ENCODE data around the gene RIMS3.
"Not testable (repeated sequence)": the region's sequence is repeated elsewhere in the genome, so short reads cannot be mapped to it uniquely, and the experiment has no call there.

RIMS3 gene

DNA sequence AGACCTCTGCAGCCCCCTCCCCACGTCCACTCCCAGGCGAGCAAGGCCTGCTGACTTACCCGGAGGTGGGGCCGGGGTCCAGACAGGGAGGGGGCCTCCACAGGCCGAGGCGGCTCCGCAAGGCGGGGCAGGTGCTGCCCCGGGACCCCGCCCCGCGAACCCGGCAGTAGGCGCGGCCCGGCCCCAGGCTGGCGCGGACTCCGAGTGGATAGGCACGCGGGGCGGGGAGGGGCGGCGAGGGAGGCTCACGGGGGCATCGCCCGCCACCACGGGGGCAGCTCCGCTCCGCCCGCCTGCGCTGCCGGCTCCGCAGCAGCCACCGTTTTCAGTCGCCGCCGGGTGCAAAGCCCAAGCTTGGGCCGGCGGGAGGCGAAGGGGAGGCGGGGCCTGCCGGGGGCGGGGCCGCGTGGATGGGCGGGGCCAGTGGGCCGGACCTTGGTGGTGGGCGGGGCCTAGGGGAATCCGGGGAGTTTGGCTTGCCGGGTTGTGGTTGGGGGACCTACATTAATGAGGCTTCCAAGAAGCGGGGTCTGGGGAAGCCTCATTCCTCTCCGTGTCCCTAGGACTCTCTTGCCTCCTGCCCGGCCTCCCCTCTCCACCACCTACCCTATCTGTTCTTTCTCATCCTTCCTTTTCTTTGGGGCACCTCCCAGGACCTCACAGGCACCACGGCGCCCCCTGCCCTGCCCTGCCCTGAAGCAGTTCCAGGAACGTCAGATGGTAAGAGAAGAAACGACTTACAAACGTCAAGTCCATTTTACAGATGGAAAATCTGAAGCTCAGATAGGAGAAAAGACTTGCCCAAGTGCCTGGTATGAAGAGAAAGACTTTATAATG, at the start of gene RIMS3:
Gene RIMS3 (minus strand): TSS at position 348 of the 837 bp plus-strand sequence. CDS start 23,757 bp downstream, outside the sequence.
- DNase-seq (ENCODE audit: low read depth in 2 of 2), result peak; percentile 69 to 77

DNA sequence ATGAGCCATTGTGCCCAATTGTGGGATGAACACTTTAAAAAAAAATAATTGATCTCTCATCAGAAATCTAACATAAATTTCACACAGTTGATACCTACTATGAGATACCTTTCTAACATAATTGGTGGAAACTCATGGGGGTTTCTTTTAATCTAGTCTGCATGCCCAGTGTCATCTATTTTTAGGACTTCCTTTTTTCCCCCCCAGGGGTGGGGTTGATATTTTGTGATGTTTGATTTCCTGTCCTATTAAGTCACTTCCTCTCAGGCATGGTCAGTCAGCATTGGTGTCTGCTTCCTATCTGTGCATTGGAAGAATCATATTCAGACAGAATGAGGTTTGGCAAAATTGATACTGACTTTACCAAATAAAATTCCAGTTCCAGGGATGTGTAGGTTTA, 47.5 kb upstream of the RIMS3 start:
- DNase-seq (ENCODE audit: low read depth in 2 of 2), result no peak

DNA sequence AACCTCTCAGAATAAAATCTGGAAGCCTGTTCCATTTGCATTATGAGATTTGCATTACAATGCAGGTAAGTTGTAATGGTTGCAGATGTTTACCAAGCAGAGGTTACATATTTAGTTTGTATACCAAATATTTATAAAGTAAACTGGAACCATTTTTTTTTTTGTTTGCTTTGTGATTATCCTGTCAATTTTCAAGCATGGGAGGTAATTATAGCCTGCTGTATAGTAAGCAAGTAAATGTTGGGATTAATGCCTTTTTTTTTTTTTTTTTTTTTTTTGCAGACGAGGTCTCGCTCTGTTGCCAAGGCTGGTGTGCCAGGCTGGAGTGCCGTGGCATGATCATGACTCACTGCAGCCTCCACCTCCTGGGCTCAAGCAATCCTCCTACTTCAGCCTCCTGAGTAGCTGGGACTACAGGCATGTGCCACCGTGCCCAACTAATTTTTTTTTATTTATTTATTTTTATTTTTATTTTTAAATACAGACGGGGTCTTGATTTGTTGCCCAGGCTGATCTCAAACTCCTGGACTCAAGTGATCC, 47.0 kb upstream of the RIMS3 start:
- no peak for DNase-seq (ENCODE audit: low read depth in 2 of 2)

DNA sequence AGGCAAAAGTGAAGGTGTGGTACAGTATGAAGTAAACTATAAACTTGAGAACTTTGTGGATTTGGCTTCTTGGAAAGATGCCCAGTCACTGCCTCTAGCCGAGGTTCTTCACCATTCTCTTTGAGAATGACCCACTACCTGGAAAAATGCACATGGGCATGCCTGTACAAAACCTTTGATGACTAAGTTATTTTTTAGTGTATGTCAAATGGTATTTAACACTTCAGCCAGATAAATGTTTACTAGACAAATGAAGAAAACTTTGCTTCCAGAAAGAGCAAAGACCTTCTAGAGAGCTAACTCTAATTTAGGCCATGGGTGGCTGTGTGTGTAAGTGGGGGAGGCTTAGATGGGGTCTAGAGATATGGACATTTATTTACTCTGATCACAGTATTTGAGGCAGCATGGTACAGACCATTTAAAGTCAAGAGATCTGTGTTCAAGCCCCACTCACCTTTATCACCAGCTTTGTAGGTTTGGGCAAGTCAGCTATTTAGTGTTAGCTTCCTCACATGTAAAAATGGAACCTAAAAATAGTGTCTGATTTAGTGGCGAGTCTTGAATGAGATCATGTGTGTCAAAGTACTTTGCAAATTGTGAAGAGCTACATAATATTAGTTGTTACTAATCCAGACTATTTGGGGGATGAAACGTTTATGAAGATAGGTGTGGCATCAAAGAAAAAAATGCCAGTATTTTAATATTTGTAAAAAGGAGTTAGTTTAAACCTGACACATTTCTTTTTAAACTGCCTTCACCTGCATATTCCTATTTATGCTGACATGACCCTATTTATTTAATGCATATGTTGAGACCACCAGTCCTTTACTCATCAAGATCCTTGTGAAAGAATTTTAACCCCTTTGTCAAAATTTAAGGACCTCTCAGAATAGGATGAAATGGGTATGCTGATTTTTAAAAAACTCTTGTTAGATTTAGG, 46.3 kb upstream of the RIMS3 start:
- DNase-seq (ENCODE audit: low read depth in 2 of 2), result no peak

DNA sequence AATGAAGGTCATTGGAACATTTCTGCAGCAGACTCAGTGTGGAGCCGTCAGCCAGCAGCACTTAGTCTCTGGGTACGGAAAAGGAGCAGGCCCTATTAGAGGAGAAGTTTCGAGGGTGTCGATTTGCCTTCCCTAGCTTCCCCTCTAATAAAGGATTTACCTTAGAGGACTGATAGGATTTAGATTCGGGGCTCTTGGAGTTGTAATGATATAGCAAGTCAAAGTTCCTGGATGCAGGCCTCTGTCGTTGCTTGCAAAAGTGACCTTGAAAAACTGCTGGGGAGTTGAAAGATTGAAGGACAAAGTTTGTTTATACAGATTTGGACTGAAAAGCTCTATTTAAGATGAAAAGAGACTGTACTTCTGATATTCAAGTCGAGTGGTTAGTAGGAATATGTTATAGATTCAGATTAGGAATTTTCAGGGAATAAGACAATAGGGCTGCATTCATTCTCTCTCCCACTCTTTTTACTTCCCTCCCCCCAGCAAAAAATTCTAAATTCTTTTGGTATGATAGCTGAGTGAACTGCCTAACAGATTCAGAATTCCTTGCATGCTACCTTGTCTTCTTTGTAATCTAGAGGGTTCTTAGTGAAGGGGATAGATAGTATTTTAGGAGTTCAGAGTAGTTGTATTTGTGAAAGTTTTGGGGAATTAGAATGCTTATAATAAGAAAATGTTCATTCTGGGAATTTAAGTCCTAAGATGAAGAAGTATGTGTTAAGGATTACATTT, 45.3 kb upstream of the RIMS3 start:
- DNase-seq (ENCODE audit: low read depth in 2 of 2), result no peak

DNA sequence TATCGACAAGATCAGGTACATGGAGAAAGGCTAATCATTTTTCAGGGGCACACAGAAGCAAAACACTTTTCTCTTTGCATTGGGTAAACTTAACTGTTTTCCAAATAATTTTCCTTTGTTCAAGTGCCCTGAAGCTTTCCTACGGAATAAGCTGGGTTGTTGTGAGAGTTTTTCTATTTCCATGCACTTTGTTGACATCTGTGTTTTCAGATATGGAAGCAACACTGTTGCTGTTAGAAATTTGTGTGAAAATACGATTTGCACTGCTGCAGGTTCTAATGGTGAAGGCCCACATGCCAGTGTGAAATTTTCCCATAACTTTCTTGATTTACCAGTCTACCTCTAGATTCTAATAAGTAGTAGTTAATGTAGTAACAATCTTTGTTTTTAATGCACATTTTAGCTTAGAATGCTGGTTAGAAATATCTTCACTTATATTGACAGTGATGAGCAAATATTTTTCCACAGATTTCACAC, 44.4 kb upstream of the RIMS3 start:
- no peak for DNase-seq (ENCODE audit: low read depth in 2 of 2)

DNA sequence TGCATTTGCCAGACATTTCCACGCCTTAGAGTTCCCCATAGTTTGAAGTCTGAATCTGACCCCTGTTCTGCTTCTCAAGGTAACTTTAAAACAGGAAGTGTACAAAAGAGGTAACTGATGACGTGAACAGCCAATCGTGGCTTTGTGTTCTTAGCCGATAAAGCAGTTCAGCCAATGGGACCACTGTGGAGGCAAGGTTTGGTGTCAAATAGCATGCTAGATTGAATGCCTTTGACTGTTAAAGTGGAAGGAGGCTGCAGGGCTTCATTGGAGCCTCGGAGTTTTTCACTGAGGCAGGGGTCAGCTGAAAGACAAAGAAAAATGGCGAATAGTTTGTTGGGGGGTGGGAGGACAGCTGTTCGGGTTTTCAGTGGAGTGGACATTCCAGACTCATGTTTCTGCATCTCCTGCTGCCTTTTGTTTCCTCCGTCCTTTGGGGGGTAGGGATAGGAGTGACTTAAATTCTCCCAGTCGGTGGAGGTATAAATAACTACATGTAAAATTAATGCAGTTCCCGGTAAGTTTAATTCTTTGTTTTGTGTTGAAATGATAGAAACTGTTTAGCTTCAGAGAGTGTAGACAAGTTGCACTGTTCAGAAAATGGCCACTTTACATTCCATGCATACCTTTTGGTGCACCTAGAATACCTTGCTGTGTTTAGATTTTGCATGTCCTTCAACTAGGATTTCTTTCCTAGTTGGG, 43.8 kb upstream of the RIMS3 start:
- DNase-seq (ENCODE audit: low read depth in 2 of 2), result peak; percentile 46 to 52

DNA sequence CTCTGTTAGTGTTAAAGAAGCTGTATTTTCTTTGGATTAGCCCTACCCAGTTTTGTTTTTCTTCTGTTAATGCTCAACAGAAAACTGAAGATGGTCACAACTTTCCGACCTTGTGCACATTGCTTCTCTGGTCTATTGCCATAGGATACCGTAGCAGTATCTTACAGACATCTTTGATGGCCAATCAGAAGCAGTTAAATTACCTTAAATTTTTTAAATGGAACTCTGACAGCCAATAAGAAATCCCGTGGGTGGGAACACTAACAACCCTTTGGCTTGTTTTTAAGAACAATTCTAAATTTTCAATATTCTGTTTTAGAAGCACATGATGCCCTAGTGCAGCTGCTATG, 43.2 kb upstream of the RIMS3 start:
- DNase-seq (ENCODE audit: low read depth in 2 of 2), result no peak

DNA sequence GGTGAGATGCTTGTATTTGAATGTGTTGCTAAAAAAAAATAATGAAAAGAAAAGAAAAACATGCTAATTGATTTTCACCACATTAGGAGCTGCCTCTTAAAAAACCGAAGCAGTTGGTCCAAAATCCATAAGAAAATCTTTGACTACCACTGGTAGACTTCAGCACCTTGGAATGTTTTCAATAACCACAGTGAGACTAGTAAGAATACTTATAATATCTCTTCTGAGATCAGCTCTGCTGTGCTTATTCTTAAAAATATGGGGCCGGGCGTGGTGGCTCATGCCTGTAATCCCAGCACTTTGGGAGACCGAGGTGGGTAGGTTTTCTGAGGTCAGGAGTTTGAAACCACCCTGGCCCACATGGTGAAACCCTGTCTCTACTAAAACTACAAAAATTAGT, 41.1 kb upstream of the RIMS3 start:
- no peak for DNase-seq (ENCODE audit: low read depth in 2 of 2)

DNA sequence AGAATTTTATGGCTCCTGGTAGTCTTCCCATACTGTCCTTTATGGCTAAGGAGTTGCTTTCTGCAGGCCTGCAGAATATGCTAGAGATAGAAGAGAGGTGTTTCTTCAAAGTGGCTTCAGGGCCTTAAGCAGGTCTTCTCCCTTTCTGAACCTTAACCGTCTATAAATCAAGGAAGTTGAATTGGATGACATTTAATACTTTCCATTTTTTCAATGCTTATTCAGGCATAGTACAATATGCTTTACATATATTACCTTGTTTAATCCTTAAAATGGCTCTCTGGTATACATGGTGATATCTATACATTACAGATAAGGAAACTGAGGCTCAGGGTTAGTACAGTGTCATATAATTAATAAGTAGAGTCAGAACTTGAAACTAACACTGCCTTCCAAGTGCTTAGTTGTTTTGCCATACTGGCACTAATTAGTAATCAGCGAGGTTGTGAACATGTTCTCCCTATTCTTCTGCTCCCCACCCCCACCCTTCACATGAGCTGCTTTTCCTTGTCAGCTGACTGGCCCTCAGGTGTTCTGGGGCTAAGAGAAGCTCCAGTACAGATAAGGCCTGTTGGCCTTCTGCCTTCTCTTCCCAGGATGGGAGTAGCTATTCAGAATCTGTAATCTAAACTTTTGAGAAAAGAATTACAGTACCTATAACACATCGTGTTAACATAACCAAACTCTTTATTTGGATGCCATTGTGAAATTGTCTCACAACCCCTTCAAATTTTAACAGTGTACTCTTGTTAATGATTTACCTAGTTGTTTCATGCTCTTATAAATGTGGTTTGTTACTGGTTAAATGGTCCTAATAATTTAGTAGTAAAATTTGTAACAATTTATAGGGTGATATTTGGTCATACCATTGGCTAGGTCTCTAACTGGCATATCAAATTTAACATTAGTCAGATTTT, 39.6 kb upstream of the RIMS3 start:
- no peak for DNase-seq (ENCODE audit: low read depth in 2 of 2)

DNA sequence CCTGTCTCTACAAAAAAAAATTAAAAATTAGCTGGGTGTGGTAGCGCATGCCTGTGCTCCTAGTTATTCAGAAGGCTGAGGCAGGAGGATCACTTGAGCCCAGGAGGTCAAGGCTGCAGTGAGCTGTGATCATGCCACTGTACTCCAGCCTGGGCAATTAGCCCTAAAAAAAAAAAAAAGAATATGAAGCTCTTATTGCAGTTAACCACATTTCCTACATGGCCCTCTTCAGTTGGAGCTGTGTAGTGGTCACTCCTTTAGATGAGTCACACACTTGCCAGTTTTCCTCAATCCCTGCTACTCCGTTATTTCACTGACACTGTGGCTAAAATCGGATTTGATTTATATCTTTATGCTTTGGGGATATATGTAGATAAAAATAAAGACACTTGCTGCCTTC, 37.8 kb upstream of the RIMS3 start:
- no peak for DNase-seq (ENCODE audit: low read depth in 2 of 2)

DNA sequence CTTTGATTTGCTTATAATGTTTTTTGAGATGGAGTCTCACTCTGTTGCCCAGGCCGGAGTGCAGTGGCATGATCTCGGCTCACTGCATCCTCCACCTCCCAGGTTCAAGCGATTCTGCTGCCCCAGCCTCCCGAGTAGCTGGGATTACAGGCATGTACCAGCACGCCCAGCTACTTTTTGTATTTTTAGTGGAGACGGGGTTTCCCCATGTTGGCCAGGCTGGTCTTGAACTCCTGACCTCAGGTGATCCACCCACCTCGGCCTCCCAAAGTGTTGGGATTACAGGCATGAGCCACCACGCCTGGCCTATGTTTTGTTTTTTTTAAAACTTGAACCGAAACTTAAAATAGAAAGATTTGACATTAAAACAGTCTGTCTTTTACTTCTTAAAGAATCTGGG, 37.3 kb upstream of the RIMS3 start:
- DNase-seq (ENCODE audit: low read depth in 2 of 2), result not testable (repeated sequence)

DNA sequence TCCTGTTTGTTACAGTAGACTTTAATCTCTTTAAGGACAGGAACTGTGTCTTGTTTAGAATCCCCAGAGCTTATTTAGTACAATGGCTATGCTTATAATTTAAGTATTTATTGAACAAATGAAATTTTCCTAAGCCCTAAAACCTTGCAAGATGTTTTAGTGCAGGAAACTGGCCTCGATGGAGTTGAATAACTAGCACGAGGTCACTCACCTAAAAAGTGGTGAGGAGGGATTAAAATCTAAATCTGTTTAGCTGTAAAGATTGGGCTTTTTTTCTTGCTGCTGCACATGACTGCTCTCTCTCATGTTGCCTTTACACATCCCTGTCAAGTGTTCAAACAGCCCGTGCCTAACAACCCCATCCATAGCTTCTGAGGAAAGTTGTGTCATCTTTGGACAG, 36.2 kb upstream of the RIMS3 start:
- no peak for DNase-seq (ENCODE audit: low read depth in 2 of 2)

DNA sequence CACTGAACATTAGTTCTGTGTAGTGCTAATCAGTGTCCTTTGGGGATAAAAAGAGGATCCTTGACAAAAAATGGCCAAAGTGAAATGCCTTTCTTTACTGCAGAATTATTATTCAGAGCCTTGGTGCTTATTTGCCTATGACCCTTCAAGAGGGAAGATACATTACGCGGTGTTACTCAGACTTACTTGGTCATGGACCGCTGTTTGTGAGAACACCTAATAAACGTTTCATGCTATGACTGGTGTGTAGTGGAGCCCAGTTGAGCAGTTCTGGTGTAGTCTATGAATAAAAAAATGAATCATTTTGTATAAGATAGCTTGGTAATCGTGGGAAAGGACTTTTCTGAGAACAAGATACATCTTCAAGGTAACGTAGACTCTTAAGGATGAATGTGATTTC, 34.3 kb upstream of the RIMS3 start:
- DNase-seq (ENCODE audit: low read depth in 2 of 2), result no peak

DNA sequence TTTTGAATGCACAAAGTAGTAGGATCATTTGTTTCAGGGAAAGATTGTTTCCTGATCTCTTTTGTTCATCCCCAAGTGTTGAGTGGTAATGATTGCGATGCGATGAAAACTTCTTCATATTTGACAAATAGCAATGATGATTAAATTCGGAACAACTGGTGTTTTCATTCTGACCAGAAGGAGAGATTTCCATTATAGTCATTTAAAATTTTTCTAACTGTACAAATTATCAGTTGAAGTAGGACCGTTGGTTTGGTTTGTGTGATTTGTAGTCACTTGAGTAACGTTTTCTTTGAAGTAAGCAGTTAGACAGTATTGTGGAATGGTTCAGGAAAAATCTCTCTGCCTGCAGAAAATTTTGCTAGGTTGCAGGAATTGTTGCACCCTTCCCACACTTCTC, 32.0 kb upstream of the RIMS3 start:
- DNase-seq (ENCODE audit: low read depth in 2 of 2), result no peak

DNA sequence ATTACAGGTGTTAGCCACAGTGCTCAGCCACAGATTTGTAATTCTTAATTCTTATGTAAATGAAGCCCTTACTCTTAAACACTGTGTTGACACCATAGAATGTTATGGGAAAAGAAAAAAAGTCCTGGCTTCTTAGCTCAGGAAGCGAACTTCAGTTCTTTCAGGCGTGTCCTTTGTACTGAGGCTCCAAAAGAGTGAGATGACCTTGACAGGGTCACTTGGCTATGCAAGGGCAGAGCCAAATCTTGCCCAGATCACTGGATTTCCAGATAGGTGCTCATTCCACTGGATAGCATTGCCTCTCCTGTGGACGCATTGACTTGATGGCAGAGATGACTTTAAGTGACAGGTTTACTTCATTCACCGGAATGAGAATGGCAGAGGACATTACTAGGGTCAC, 30.8 kb upstream of the RIMS3 start:
- DNase-seq (ENCODE audit: low read depth in 2 of 2), result no peak

DNA sequence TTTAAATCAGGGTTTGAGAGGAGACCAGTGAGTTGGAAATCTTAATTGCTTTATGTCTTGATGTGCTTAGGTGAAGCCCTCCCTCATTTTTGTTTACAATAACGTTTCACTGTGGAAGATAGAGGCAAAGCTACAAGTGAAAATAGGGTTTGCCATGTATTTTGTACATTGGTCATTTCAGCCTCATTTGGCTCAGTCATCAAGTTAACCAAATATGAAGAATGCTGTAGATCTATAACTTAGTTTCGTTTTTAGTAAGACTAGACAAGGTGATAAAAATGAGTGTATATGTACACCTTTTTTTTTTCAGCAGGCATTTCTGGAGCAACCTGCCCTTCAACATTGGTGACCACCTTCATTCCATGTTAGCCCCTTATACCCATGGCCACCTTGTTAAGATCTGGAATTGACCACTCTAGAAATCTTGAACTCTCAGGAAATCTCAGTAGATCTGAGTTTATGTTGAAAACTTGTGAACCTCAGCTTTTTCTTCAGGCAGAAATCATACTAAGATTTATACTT, 28.9 kb upstream of the RIMS3 start:
- no peak for DNase-seq (ENCODE audit: low read depth in 2 of 2)

DNA sequence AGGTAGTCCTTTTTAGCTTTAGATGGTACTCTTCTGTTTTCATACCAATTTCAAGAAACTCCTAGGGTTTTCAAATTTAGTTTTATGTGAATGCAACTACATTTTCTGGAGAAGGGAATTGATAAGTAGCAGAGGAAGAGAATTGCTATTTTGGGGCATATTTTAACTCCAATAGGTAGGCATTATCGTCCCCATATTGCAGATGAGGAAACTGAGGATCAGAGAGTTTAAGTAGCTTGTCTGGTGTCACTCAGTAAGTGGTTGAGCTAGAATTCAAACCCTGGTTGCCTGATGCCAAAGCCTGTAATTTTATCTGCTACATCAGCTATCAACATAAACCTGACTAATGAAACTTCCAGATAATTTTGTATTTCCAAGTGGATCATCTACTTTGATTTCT, 27.9 kb upstream of the RIMS3 start:
- DNase-seq (ENCODE audit: low read depth in 2 of 2), result no peak

DNA sequence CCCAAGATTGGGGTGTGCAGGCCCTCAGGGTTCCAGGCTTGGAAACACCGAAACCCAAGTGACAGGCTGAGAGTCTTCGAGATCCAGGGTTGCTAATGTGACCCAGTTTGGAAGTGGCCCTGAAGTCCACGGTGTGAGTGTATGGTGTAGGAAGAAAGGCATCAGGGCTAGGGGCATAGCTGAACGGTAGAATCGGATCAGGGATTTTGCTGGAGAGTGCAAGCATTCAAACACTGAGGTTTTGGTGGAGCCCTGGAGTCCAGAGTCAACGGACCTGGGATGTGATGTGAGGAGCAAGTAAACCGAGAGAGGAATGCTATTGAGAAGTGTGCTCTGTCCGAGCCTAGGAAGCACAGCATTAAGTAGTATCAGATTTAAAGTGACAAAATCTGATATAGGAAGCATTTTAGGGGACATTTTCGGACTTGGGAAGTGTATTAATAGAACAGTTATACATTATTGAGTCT, 27.0 kb upstream of the RIMS3 start:
- no peak for DNase-seq (ENCODE audit: low read depth in 2 of 2)
